H1 (cell line): ENCODE measurements around the gene TM4SF1. TPM values are rescaled to one million over a fixed set of nuclear protein-coding genes. Genes with fewer than 3 reads are reported as not detected.

Experiments
- CHD2 ChIP-seq: IDR thresholded peaks from 2 replicates; pipeline ENCODE4 v1.6.1; 2012; ENCODE audit warnings: low read length, improper control_type of control experiment
- GTF2F1 ChIP-seq: IDR thresholded peaks from 2 replicates; pipeline ENCODE4 v1.6.1; 2012; ENCODE audit warnings: low read depth, low read length, improper control_type of control experiment, borderline replicate concordance
- KDM5A ChIP-seq: fragments of 200-600 bp; IDR thresholded peaks from 2 replicates; pipeline ENCODE4 v1.7.1; 2012; ENCODE audit warnings: mild to moderate bottlenecking, low read length, inconsistent platforms, mixed read lengths
- polyA plus RNA-seq, 7 experiments: library from polyadenylated mRNA; depleted of rRNA in 3 of 7; stranded (reverse) in 5 of 7; unstranded in 2 of 7; fragments of >200 nt in 5 of 7; fragments of 200-250 nt in 2 of 7; gene quantifications; 1 replicate in 5 of 7; 2 replicates in 1 of 7; 4 replicates in 1 of 7; pipeline versions ENCODE4 v1.2.1 to v1.2.3, GENCODE V29; 2011 to 2013; ENCODE audit warnings: missing spikeins in 2 of 7, mixed read lengths in 2 of 7
- total RNA-seq: library from RNA; stranded (reverse); fragmentation: NEBNext Ultra II Directional; extraction: Animal tissue kit (Norgen Biotek cat#: 25700); gene quantifications from 2 replicates; pipeline ENCODE4 v1.2.1, GENCODE V29; 2021

Gene TM4SF1
- total and polyA plus RNA-seq, 2 of the 8 experiments (the other 6 are each of a cell fraction or from before 2014, with no cell fraction given): 0.26 to 1.3 TPM

DNA sequence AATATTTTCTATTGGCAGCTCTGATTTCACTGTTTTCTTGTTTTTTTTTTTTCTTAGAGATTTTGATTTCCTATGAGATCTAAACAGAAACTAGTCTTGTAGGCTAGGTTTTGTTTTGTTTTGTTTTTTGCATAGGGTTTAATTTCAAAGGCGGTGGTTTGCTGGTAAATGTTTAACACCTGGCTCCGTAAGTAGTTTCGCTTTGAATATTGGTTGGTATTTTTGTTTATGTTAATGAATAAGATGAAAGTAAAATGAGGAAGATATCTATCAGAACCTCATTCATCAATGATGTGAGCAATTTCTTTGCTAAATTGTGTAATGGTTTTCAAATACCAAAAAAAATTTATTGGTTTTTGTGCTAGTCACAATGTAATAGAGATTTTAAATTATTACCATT is 39.7 kb upstream of the TM4SF1 start (continued):
- no peak for TF ChIP-seq GTF2F1
- TF ChIP-seq KDM5A: no peak
- TF ChIP-seq CHD2: no peak
